H7 (cell line): ENCODE results near the gene PRKCZ. TPM values are rescaled to one million over a fixed set of nuclear protein-coding genes. Genes with fewer than 3 reads are reported as not detected.

Source experiments
- DNase-seq: peaks from one replicate; pipeline ENCODE4 v3.0.0; 2012
- H3K27me3 ChIP-seq: 2 replicates; pipeline ENCODE4 v1.6.0; 2011; ENCODE audit warnings: mild to moderate bottlenecking, low read length; ENCODE audit not compliant: control insufficient read depth, insufficient read depth
- H3K36me3 ChIP-seq: replicated peaks from 2 replicates; pipeline ENCODE4 v1.5.1; 2011; ENCODE audit warnings: low read length; ENCODE audit not compliant: control insufficient read depth, insufficient read depth
- H3K4me3 ChIP-seq: 2 replicates; pipeline ENCODE4 v1.5.1; 2011; ENCODE audit warnings: low read depth, mild to moderate bottlenecking, control low read depth, low read length, moderate library complexity; ENCODE audit not compliant: insufficient read depth
- total RNA-seq: library from RNA; depleted of rRNA; stranded (reverse); fragments of >200 nt; shearing (Covaris generic); gene quantifications from 2 replicates; pipeline ENCODE4 v1.2.3, GENCODE V29; 2014

PRKCZ gene
- total RNA-seq, 1 experiment from 2014 or later, result 38.5 TPM

- peaks cover 4% of the 10 kb centered on the region for H3K36me3 ChIP-seq
- no peaks in the 10 kb centered on the region for H3K27me3 ChIP-seq
- DNase-seq, result peak; percentile 65
- no peak overlapping the region for H3K4me3 ChIP-seq
These were observed 129.2 kb downstream of the PRKCZ start for GRCh38 chr1:2179283-2180013.

DNA sequence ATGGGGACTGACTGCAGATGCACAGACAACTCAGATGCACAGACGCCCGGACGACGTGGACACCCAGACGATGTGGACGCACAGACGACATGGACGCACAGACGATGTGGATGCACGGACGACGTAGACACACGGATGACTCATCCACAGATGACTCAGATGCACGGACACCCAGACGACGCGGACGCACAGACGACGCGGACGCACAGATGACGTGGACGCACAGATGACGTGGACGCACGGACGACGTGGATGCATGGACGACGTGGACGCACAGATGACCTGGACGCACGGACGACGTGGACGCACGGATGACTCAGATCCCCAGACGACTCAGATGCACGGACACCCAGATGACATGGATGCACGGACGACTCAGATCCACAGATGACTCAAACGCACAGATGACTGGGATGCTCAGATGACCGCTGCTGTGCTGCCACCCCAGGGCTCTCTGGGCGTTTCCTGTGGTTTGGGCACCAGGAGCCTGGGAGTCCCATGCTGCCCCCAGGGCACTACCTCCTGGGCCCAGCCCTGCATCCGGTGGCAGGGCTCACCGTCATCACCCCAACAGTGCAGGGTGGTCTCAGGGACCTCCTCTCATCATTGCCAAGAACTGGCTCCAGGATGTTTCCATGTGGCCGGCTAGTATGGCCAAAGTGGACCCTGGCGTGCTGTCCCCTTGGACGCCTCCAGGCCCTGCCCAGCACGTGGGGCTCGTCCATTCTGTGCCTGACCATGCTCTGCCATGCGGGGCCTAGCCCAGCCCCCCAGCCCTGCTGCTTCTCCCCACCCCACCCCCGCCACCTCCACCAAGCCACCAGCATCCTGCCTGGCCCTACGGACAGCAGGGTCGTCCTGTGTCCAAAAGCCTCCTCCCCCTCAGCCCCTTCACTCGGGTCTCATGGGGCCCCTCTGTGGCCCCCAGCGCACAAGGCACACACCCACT lies 130.4 kb downstream of the PRKCZ start:
- DNase-seq, result no peak
- Histone ChIP-seq H3K36me3 (peaks cover 4% of the 10 kb centered on the region), H3K27me3 (no peaks in the 10 kb centered on the region), H3K4me3 (no peak overlapping the region)

- peaks cover 4% of the 10 kb centered on the region for H3K36me3 ChIP-seq
- no peaks in the 10 kb centered on the region for H3K27me3 ChIP-seq
- DNase-seq, result no peak
- no peak overlapping the region for H3K4me3 ChIP-seq
These were observed 131.1 kb downstream of the PRKCZ start for GRCh38 chr1:2181271-2181670.

DNA sequence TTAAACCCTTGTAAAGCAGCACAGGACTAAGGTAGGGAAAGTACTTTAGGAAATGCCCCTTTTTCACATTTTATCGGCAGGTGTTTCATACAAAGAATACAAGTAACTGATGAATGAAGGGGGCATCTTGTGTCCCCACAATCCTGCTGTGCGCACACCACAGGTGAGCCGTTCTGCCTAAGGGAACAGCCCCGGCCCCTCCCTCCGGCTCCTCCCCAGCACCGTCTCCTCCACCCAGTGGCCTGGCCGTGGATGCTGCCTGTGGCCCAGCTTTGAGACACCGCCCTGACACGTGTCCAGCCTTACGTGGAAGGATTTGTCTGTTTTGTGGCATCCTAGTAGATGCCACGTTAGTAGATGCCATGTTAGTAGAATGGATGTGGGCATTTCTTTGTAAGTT lies 131.5 kb downstream of the PRKCZ start:
- Histone ChIP-seq H3K4me3 (no peak overlapping the region), H3K27me3 (no peaks in the 10 kb centered on the region), H3K36me3 (peaks cover 4% of the 10 kb centered on the region)
- no peak for DNase-seq

DNA sequence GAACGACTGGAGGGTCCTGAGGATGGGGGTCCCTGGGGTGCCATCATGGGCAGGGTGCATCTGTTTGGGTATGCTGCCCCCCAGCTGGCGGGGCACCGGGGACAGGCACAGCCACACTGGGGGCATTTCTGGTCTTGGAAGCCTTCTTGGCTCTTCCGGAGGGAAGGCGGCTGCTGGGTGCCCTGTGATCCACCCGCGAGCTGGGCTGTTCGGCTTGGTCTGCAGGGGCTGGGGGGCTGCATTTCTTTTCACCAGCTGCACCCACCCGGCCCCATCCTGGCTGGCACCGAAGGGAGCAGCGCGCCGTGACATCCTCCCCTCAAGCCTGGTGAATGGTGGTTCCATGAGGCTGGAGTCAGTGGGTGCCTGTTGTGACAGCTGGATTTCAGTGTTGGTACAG lies 132.2 kb downstream of the PRKCZ start:
- no peak for DNase-seq
- H3K4me3 ChIP-seq, result no peak overlapping the region
- peaks cover 4% of the 10 kb centered on the region for H3K36me3 ChIP-seq
- H3K27me3 ChIP-seq, result no peaks in the 10 kb centered on the region

DNA sequence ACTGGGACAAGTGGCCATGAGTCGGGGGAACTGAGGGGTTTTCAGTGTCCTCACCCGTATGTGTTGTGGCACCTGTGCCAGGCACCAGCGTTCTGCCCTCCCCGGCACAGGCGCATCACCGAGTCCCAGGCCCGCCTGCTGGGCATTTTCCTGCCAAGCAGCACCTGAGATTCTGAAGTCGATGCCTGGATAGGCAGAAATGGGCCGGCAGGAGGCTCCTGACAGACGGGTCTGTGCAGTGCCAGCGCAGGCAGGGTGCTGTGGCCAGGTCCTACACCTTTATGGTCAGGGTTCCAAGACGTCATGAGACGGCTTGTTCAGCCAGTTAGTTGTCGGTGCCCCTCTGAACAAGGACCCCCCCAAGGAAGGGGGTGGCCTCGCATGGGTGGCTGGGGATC lies 133.7 kb downstream of the PRKCZ start:
- H3K36me3 ChIP-seq, result peaks cover 1% of the 10 kb centered on the region

DNA sequence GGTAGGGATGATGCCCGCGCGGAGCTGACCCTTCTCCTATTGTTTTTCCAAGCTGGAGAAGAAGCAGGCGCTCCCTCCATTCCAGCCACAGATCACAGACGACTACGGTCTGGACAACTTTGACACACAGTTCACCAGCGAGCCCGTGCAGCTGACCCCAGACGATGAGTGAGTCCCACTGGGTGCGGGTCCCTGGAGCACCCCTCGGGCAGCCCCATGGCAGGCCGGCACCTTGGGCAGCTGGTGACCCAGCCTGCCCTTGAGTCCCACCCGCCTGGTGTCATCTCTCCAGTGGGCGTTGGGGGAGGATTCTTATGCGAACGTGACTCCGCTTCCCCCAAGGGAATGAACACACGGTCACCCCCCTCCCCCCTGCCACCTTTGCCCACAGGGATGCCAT lies 134.3 kb downstream of the PRKCZ start:
- Histone ChIP-seq H3K4me3 (no peak overlapping the region), H3K27me3 (no peaks in the 10 kb centered on the region), H3K36me3 (peaks cover 1% of the 10 kb centered on the region)
- no peak for DNase-seq

More for the DNA sequence above, 133.7 kb downstream of the PRKCZ start:
- Histone ChIP-seq H3K4me3 (no peak overlapping the region), H3K27me3 (no peaks in the 10 kb centered on the region)
- DNase-seq, result no peak

DNA sequence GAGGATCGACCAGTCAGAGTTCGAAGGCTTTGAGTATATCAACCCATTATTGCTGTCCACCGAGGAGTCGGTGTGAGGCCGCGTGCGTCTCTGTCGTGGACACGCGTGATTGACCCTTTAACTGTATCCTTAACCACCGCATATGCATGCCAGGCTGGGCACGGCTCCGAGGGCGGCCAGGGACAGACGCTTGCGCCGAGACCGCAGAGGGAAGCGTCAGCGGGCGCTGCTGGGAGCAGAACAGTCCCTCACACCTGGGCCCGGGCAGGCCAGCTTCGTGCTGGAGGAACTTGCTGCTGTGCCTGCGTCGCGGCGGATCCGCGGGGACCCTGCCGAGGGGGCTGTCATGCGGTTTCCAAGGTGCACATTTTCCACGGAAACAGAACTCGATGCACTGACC lies 134.7 kb downstream of the PRKCZ start:
- peaks cover 1% of the 10 kb centered on the region for H3K36me3 ChIP-seq
- no peak overlapping the region for H3K4me3 ChIP-seq

GRCh38 chr1:2185880-2186855 lies 136.0 kb downstream of the PRKCZ start:
- no peaks in the 10 kb centered on the region for H3K27me3 ChIP-seq

More for the DNA sequence above, 134.7 kb downstream of the PRKCZ start:
- no peak for DNase-seq
- H3K27me3 ChIP-seq, result no peaks in the 10 kb centered on the region

DNA sequence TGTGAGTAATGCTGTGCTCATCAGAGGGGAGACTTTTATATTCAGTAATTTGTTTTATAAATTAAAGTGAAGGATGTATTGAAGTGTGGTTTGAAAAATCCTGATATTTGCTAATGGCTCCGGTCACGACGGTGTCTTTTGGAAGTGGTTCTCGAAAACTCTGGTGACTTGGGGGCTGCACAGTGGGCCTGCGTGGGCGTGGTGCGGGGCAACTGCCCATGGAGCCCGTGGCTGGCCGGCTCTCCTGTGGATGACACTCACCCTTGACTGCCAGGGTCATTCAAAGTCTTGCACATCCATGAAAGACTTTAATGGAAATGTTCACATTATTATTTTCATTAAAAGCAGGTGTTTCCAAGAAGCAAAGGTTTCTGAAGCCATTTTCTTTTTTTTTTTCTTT lies 136.7 kb downstream of the PRKCZ start:
- no peak overlapping the region for H3K4me3 ChIP-seq
- DNase-seq, result no peak
- no peaks in the 10 kb centered on the region; the same call in 1 of the 2 replicates for H3K36me3 ChIP-seq
- H3K27me3 ChIP-seq, result no peaks in the 10 kb centered on the region

More at GRCh38 chr1:2185880-2186855, 136.0 kb downstream of the PRKCZ start:
- H3K36me3 ChIP-seq, result no peaks in the 10 kb centered on the region; the same call in 1 of the 2 replicates
- H3K4me3 ChIP-seq, result no peak overlapping the region
- no peak for DNase-seq

- no peak for DNase-seq
- H3K27me3 ChIP-seq, result no peaks in the 10 kb centered on the region
- H3K4me3 ChIP-seq, result no peak overlapping the region
- peaks cover 2% of the 10 kb centered on the region for H3K36me3 ChIP-seq
These were observed 137.4 kb downstream of the PRKCZ start for GRCh38 chr1:2187619-2188018.

DNA sequence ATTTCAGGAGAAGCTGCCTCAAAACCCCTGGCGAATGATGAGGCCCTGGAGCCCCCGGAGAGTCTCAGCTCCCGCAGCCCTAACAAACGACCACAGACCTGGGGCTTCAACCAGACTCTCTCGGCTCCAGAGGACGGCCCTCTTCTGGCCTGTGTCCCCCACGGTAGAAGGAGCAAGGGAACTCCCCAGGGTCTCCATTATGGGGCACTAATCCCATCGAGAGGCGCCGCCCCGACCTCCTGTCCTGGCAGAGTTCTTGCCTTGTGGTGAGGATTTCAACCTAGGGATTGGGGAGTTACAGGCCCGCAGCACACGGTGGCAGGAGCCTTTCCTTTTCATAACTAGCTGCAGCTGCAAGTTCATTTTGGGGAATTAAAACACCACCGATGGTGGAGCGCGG lies 138.1 kb downstream of the PRKCZ start:
- Histone ChIP-seq H3K36me3 (peaks cover 3% of the 10 kb centered on the region), H3K4me3 (no peak overlapping the region), H3K27me3 (no peaks in the 10 kb centered on the region)
- no peak for DNase-seq

DNA sequence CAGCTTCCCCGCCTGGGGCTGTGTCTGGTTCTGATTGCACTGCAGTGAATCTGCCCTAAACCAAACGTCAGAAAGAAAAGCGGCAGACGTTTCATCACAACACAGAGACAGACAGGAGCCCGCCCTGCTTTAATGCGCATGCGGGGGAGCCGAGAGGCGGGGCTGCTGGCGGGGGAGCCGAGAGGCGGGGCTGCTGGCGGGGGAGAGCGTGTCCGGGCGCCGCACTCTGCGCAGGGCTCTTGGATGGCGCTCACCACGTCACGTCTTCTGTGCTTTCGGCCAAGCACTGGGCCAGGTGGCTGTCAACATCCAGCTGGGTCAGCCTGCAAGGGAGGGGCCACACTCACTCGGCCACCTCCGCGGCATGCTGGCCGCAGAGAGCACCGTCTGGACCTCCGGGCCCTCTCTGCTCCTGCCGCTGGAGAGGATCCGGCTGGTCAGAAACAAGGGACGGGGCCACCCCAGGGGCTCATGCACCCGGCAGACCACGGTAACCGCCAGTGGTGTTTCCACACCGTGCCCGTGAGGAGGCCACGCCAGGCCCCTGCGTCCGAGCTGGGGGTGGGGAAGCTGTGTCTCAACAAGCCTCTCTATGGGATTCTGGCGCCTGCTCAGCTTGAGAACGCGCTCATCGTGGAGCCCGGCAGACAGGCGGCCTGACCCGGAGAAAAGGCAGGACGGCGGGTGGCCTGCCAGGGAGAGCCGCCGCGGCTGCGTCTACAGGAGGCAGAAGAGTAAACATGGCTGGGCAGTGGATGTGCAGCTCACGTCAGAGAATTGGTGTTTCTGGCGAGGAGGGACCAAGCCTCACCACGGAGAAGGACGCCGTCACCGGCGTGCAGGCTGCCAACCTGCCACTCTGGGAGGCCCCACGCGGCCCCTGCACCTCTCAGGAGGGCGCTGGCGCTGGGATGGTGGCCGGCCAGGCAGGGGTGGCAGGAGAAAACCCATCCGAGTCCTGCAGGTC lies 139.5 kb downstream of the PRKCZ start:
- DNase-seq, result peak; percentile 98
- H3K36me3 ChIP-seq, result peaks cover 3% of the 10 kb centered on the region
- peak overlapping the region; percentile 42 for H3K4me3 ChIP-seq
- no peaks in the 10 kb centered on the region for H3K27me3 ChIP-seq
